SK-N-MC (cell line): Measurements from ENCODE around the gene FHOD1.

ENCODE experiments used
- DNase-seq: peaks from one replicate; pipeline ENCODE4 v3.0.0-alpha.2; 2011; ENCODE audit warnings: low read depth, low spot score
- H3K27ac ChIP-seq: fragments of 200-600 bp; sonication (generic); 2 replicates; pipeline ENCODE4 v1.5.1; 2016; ENCODE audit warnings: mixed run types
- H3K36me3 ChIP-seq: fragments of 200-600 bp; sonication (generic); 2 replicates; pipeline ENCODE4 v1.6.1; 2017; ENCODE audit warnings: antibody characterized with exemption, low read length, mixed read lengths; ENCODE audit not compliant: insufficient read depth
- H3K4me3 ChIP-seq: fragments of 200-600 bp; sonication (generic); 2 replicates; pipeline ENCODE4 v1.5.1; 2016
- H3K9ac ChIP-seq: fragments of 200-600 bp; sonication (generic); 2 replicates; pipeline ENCODE4 v1.8.0; 2017; ENCODE audit warnings: mixed run types, mixed read lengths; ENCODE audit not compliant: insufficient read length
- H3K9me3 ChIP-seq: fragments of 200-600 bp; sonication (generic); 2 replicates; pipeline ENCODE4 v1.6.1; 2017; ENCODE audit warnings: low read depth, mild to moderate bottlenecking, antibody characterized with exemption, low read length, moderate library complexity, mixed read lengths
- EZH2 ChIP-seq: fragments of 200-600 bp; sonication (generic); IDR thresholded peaks from one replicate; pipeline ENCODE4 v1.6.1; 2017; ENCODE audit warnings: antibody characterized with exemption
- FOXP2 ChIP-seq: optimal IDR thresholded peaks from 2 replicates; pipeline ENCODE3; 2011; ENCODE audit warnings: mild to moderate bottlenecking, moderate library complexity; ENCODE audit not compliant: insufficient read depth; ENCODE audit errors: extremely low read length, control extremely low read depth
- POLR2AphosphoS5 ChIP-seq: IDR thresholded peaks from 2 replicates; pipeline ENCODE4 v1.6.1; 2012; ENCODE audit warnings: mild to moderate bottlenecking, low read depth, low read length, borderline replicate concordance

FHOD1 gene

DNA sequence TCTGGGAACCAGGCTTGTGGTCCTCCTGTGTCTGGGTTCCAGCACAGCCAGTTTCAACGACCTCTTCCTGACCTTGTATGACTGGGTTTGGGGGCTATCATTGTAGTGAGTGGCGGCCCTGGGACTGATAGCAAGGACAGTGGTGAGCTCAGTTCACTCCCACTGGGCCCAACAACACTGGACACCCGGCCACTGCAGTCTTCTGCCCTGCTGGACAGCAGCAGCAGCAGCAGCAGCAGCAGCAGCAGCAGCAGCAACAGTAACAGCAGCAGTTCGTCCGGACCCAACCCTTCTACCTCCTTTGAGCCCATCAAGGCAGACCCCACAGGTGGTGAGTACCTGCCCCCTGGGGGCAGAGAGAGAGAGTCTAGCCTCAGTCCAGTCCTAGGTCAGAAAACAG is 51.6 kb downstream of the FHOD1 start:
- Histone ChIP-seq H3K36me3 (peaks cover 18% of the 10 kb centered on the region; the same call in 1 of the 2 replicates), H3K27ac (no peak overlapping the region), H3K9me3 (no peaks in the 10 kb centered on the region), H3K9ac (no peak overlapping the region), H3K4me3 (no peak overlapping the region)
- TF ChIP-seq POLR2AphosphoS5 (no peak), EZH2 (no peak), FOXP2 (no peak)
- no peak for DNase-seq

DNA sequence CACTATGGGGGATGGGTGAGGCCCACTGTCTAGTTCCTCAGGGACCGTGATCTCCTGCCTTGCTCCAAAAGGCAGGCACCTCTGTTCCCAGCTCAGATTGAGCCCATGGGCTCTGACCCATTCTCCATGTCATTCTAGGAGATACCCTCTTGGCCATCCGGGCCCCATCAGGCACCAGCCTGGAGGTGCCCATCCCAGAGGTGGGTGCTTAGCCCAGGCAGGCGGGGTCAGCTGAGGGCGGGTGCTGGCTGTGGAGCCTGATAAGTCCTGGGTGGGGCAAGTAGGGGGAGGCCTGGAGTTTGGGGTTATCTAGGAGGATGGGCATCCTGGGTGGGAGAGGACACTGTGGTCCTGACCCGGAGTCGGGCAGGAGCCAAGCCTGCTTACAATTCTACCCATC is 53.0 kb downstream of the FHOD1 start:
- no peak overlapping the region for H3K9ac ChIP-seq

GRCh38 chr16:67193536-67193935 is 53.7 kb downstream of the FHOD1 start:
- no peak for DNase-seq
- no peak overlapping the region for H3K27ac ChIP-seq

More for the DNA sequence above, 53.0 kb downstream of the FHOD1 start:
- no peak overlapping the region for H3K27ac ChIP-seq
- no peaks in the 10 kb centered on the region for H3K9me3 ChIP-seq
- DNase-seq, result no peak
- peaks cover 18% of the 10 kb centered on the region; the same call in 1 of the 2 replicates for H3K36me3 ChIP-seq
- TF ChIP-seq EZH2 (no peak), FOXP2 (no peak), POLR2AphosphoS5 (no peak)
- no peak overlapping the region for H3K4me3 ChIP-seq

DNA sequence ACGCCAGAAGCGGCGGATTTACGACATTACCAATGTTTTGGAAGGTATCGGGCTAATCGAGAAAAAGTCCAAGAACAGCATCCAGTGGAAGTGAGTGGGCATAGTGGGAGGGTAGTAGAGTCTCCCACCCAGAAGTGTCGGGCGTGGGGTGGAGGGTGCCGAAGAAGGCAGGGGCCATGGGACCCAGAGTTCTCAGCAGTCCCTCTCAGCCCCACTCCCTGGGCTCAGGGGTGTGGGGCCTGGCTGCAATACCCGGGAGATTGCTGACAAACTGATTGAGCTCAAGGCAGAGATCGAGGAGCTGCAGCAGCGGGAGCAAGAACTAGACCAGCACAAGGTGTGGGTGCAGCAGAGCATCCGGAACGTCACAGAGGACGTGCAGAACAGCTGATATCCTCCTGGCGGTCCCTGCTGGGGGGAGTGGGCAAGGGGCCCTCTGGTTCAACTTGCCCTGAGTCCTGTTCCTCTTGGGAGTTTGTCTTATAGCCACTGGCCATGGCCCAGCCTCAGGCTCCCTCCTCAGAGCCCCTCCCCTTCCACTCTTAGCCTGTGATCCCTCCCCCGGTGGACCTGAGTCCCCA is 54.4 kb downstream of the FHOD1 start:
- no peak for DNase-seq
- Histone ChIP-seq H3K36me3 (peaks cover 18% of the 10 kb centered on the region; the same call in 1 of the 2 replicates), H3K9ac (peak overlapping the region; percentile 93), H3K27ac (no peak overlapping the region), H3K9me3 (no peaks in the 10 kb centered on the region), H3K4me3 (peak overlapping the region; percentile 80)
- TF ChIP-seq EZH2, result no peak
- TF ChIP-seq POLR2AphosphoS5, result no peak
- TF ChIP-seq FOXP2, result no peak

More at GRCh38 chr16:67193536-67193935, 53.7 kb downstream of the FHOD1 start:
- Histone ChIP-seq H3K4me3 (no peak overlapping the region; the same call in 1 of the 2 replicates), H3K36me3 (peaks cover 18% of the 10 kb centered on the region; the same call in 1 of the 2 replicates), H3K9ac (no peak overlapping the region), H3K9me3 (no peaks in the 10 kb centered on the region)
- TF ChIP-seq EZH2 (no peak), FOXP2 (no peak), POLR2AphosphoS5 (no peak)

- no peak within 1 kb of the TSS for H3K27ac ChIP-seq
Measured at GRCh38 chr16:67191995-67192681, 55.1 kb downstream of the FHOD1 start, which contains the start of gene E2F4. TSS of gene E2F4 (plus strand) at chr16:67192155. CDS start at chr16:67192228, 73 bp downstream.

DNA sequence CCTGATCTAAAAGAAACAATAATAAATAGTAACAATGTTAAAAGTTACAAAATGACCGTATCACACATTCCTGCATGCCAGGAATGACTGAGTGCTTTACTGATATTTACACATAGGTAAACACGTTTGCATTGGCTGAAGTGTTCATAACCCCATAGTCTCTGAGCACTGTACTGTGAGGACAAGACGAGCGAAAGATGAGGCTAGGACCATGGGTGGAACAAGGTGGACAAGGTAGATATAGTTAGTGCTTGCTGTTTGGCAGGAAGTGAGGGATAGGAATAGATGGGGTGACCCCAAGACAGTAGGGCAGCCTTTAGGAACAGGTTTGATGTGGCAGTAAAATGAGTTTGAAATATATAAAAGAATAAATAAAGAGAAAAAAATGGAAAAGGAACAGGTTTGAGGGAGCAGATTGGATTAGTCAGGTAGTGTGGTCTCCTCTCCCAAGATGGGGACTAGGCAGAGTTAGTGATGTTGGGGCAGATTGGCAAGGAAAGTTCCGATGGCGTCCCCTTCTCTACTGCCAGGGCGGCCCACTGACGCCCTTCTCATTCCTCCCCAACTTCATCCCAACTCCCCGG is 55.8 kb downstream of the FHOD1 start:
- H3K4me3 ChIP-seq, result peak overlapping the region; percentile 80
- no peak overlapping the region for H3K27ac ChIP-seq
- DNase-seq, result no peak
- no peaks in the 10 kb centered on the region for H3K9me3 ChIP-seq
- TF ChIP-seq POLR2AphosphoS5, result no peak
- no peak for TF ChIP-seq EZH2
- no peak for TF ChIP-seq FOXP2
- peaks cover 18% of the 10 kb centered on the region; the same call in 1 of the 2 replicates for H3K36me3 ChIP-seq
- H3K9ac ChIP-seq, result peak overlapping the region; percentile 26

More at GRCh38 chr16:67191995-67192681, 55.1 kb downstream of the FHOD1 start, which contains the start of gene E2F4:
- peak within 1 kb of the TSS; percentile 93 for H3K9ac ChIP-seq
- no peak for DNase-seq
- TF ChIP-seq POLR2AphosphoS5 (peak; percentile 28; the same call in 1 of the 2 replicates), FOXP2 (no peak)
- peaks cover 18% of the 10 kb centered on the region; the same call in 1 of the 2 replicates for H3K36me3 ChIP-seq
- peak within 1 kb of the TSS; percentile 80 for H3K4me3 ChIP-seq
- H3K9me3 ChIP-seq, result no peaks in the 10 kb centered on the region

GRCh38 chr16:67190448-67191399 is 56.6 kb downstream of the FHOD1 start:
- no peak overlapping the region for H3K9ac ChIP-seq
- peaks cover 15% of the 10 kb centered on the region; the same call in 1 of the 2 replicates for H3K36me3 ChIP-seq
- no peak for DNase-seq
- H3K4me3 ChIP-seq, result no peak overlapping the region
- no peaks in the 10 kb centered on the region for H3K9me3 ChIP-seq
- no peak overlapping the region for H3K27ac ChIP-seq
- TF ChIP-seq POLR2AphosphoS5 (no peak), EZH2 (no peak), FOXP2 (no peak)

DNA sequence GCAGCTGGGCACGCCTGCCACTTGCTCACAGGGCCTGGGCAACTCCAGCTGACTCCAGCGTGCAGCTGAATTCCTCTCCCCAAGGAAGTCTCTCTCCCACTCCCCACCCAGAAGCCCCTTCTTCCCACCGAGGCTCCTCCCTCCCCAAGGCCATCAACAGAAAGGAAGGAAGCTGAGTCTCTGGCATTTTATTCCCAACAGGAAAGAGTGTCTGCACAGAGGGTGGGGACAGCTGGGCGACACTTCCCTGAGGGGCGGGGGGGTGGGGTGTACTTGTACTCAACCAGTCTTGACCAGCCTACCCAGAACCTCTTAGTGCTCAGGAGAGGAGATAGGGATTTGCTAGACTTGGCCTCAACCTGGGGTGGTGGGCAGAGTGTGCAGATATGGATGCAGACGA is 57.2 kb downstream of the FHOD1 start, which contains the start of gene EXOC3L1:
Gene EXOC3L1 (minus strand): TSS at position 96 of the 400 bp plus-strand sequence. CDS start 460 bp downstream, outside the sequence.
- no peak for DNase-seq
- no peak within 1 kb of the TSS for H3K4me3 ChIP-seq
- no peak for TF ChIP-seq FOXP2
- TF ChIP-seq POLR2AphosphoS5, result no peak
- TF ChIP-seq EZH2, result no peak
- peaks cover 8% of the 10 kb centered on the region; the same call in 1 of the 2 replicates for H3K36me3 ChIP-seq
- no peaks in the 10 kb centered on the region for H3K9me3 ChIP-seq
- no peak within 1 kb of the TSS for H3K27ac ChIP-seq
- no peak within 1 kb of the TSS for H3K9ac ChIP-seq
